Brain microvascular endothelial cell (primary cell): ENCODE measurements around the gene NPC1.
A peak's percentile ranks its signal among the peaks of the same experiment; 100 is the strongest.

Experiments used
- DNase-seq: peaks from one replicate; pipeline ENCODE4 v3.0.0-alpha.2; 2020
- H3K27ac ChIP-seq: fragments of 250-450 bp; sonication (Bioruptor Pico); 2 replicates; pipeline ENCODE4 v1.5.1; 2020; ENCODE audit warnings: mild to moderate bottlenecking, moderate library complexity
- H3K27me3 ChIP-seq: fragments of 250-450 bp; sonication (Bioruptor Pico); replicated peaks from 2 replicates; pipeline ENCODE4 v1.5.1; 2020; ENCODE audit warnings: mild to moderate bottlenecking
- H3K36me3 ChIP-seq: fragments of 250-450 bp; sonication (Bioruptor Pico); replicated peaks from 2 replicates; pipeline ENCODE4 v1.5.1; 2020; ENCODE audit warnings: mild to moderate bottlenecking
- H3K4me3 ChIP-seq: 2 replicates; pipeline ENCODE4 v1.5.1; 2011; ENCODE audit warnings: low read depth, mild to moderate bottlenecking, control low read depth, low read length, moderate library complexity
- in situ Hi-C: cut with HindIII; loops from 2 replicates; pipeline ENCODE4 v1.10.0; 2017; ENCODE audit warnings: low sequenced_read_pairs, low pct_ligation_motif_present
- TF ChIP-seq, protein P1 (sequence below): IDR thresholded peaks from 2 replicates; pipeline ENCODE4 v1.5.1; 2011; ENCODE audit warnings: low read depth, mild to moderate bottlenecking, moderate library complexity, low read length, control low read depth, inconsistent platforms; ENCODE audit errors: missing control alignments

Gene NPC1

GRCh38 chr18:23608211-23608610, 21.9 kb upstream of the NPC1 start:
- TF ChIP-seq, protein P1, sequence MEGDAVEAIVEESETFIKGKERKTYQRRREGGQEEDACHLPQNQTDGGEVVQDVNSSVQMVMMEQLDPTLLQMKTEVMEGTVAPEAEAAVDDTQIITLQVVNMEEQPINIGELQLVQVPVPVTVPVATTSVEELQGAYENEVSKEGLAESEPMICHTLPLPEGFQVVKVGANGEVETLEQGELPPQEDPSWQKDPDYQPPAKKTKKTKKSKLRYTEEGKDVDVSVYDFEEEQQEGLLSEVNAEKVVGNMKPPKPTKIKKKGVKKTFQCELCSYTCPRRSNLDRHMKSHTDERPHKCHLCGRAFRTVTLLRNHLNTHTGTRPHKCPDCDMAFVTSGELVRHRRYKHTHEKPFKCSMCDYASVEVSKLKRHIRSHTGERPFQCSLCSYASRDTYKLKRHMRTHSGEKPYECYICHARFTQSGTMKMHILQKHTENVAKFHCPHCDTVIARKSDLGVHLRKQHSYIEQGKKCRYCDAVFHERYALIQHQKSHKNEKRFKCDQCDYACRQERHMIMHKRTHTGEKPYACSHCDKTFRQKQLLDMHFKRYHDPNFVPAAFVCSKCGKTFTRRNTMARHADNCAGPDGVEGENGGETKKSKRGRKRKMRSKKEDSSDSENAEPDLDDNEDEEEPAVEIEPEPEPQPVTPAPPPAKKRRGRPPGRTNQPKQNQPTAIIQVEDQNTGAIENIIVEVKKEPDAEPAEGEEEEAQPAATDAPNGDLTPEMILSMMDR: no peak
- H3K36me3 ChIP-seq: no peaks in the 10 kb centered on the region
- in situ Hi-C loops: no loop called here
- no peaks in the 10 kb centered on the region for H3K27me3 ChIP-seq
- H3K27ac ChIP-seq: no peak overlapping the region
- no peak overlapping the region for H3K4me3 ChIP-seq
- DNase-seq: no peak

GRCh38 chr18:23605941-23606340, 19.6 kb upstream of the NPC1 start:
- no peak overlapping the region for H3K4me3 ChIP-seq

DNA sequence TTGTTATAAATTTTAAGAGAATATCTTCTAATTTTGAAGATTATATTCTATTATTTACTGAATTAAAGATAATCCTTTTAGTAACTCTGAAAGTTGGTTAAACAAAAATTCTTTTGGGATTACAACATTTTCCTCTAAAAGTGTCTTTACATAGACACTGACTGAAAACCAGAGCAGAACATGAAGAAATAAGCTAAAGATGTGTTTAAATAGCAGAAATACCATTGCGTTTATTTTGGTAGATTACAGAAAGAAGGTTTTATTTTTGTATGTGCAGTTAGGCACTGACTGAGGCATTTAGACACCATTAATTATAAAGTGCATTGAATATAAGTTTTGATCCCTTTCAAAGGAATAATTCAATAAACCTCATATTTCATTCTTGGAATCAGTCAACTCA, 13.5 kb upstream of the NPC1 start:
- in situ Hi-C loops: no loop called here
- Histone ChIP-seq H3K4me3 (no peak overlapping the region), H3K27me3 (no peaks in the 10 kb centered on the region), H3K36me3 (no peaks in the 10 kb centered on the region), H3K27ac (no peak overlapping the region)
- DNase-seq: no peak
- TF ChIP-seq, protein P1: no peak

More at GRCh38 chr18:23605941-23606340, 19.6 kb upstream of the NPC1 start:
- no peaks in the 10 kb centered on the region for H3K27me3 ChIP-seq
- no peak overlapping the region for H3K27ac ChIP-seq
- in situ Hi-C loops: no loop called here
- TF ChIP-seq, protein P1: no peak
- H3K36me3 ChIP-seq: no peaks in the 10 kb centered on the region
- no peak for DNase-seq

- Histone ChIP-seq H3K27me3 (no peaks in the 10 kb centered on the region), H3K4me3 (no peak overlapping the region), H3K27ac (no peak overlapping the region), H3K36me3 (no peaks in the 10 kb centered on the region)
- in situ Hi-C loops: no loop called here
- no peak for DNase-seq
- TF ChIP-seq, protein P1: no peak
Measured at GRCh38 chr18:23596183-23596582, 9.9 kb upstream of the NPC1 start.

DNA sequence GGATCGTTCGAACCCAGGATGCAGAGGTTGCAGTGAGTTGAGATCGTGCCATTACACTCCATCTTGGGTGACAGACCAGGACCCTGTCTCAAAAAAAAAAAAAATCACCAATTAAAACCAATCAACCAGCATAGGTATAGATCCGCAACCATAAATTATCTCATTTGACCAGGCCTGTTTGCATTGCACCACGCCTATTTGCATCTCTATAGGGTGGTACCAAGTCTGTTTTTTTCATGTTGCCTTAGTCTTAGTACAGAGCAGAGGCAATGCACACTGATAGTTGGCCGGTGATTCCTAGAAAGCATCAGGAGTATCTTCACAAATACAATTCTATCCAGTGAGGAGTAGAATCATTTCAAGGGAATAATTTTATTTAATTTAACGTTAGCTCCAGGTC, 9.3 kb upstream of the NPC1 start:
- no peaks in the 10 kb centered on the region for H3K36me3 ChIP-seq
- in situ Hi-C loops: no loop called here
- no peaks in the 10 kb centered on the region for H3K27me3 ChIP-seq
- TF ChIP-seq, protein P1: no peak
- H3K4me3 ChIP-seq: no peak overlapping the region
- no peak for DNase-seq
- no peak overlapping the region for H3K27ac ChIP-seq

GRCh38 chr18:23593720-23594119, 7.4 kb upstream of the NPC1 start:
- TF ChIP-seq, protein P1: no peak
- peak; percentile 69 for DNase-seq
- Histone ChIP-seq H3K27me3 (no peaks in the 10 kb centered on the region), H3K4me3 (no peak overlapping the region), H3K36me3 (no peaks in the 10 kb centered on the region), H3K27ac (peak overlapping the region; percentile 40)
- in situ Hi-C loops: no loop called here
